Mucosa of rectum (tissue), 2 donors: ENCODE data around the gene ST8SIA2.

ENCODE experiments used
- H3K27ac ChIP-seq, 2 donors: one replicate each; pipeline ENCODE4 v1.7.0; 2013; ENCODE audit warnings: inconsistent platforms in 2 of 2, low read depth in 2 of 2, low read length in 2 of 2
- H3K27me3 ChIP-seq, 2 donors: one replicate each; pipeline ENCODE4 v1.7.0; 2013; ENCODE audit warnings: low read length in 2 of 2; ENCODE audit not compliant: control insufficient read depth in 2 of 2, insufficient read depth in 2 of 2
- H3K36me3 ChIP-seq, 2 donors: one replicate each; pipeline ENCODE4 v1.7.0; 2013; ENCODE audit warnings: low read length in 2 of 2; ENCODE audit not compliant: control insufficient read depth in 2 of 2, insufficient read depth in 2 of 2
- H3K4me1 ChIP-seq, 2 donors: one replicate each; pipeline ENCODE4 v1.7.0; 2013; ENCODE audit warnings: low read length in 2 of 2, mild to moderate bottlenecking in 1 of 2; ENCODE audit not compliant: control insufficient read depth in 2 of 2, insufficient read depth in 2 of 2
- H3K4me3 ChIP-seq, 2 donors: one replicate each; pipeline ENCODE4 v1.7.0; 2013; ENCODE audit warnings: low read length in 2 of 2
- H3K9ac ChIP-seq, 2 donors: one replicate each; pipeline ENCODE4 v1.7.0; 2013; ENCODE audit warnings: low read length in 2 of 2, low read depth in 1 of 2, mild to moderate bottlenecking in 1 of 2
- H3K9me3 ChIP-seq, 2 donors: one replicate each; pipeline ENCODE4 v1.7.0; 2013; ENCODE audit warnings: low read length in 2 of 2; ENCODE audit not compliant: control insufficient read depth in 2 of 2
- donor health status: healthy.
- donor health status: Normal muscosa, but diverticular disease.

The ST8SIA2 gene

GRCh38 chr15:92410537-92410936, 16.9 kb downstream of the ST8SIA2 start:
- H3K9ac ChIP-seq = no peak overlapping the region

GRCh38 chr15:92411256-92411655, 17.6 kb downstream of the ST8SIA2 start:
- Histone ChIP-seq H3K4me1 (no peaks in the 10 kb centered on the region), H3K9me3 (no peaks in the 10 kb centered on the region), H3K4me3 (no peak overlapping the region), H3K27ac (no peak overlapping the region), H3K27me3 (no peaks in the 10 kb centered on the region), H3K9ac (no peak overlapping the region), H3K36me3 (no peaks in the 10 kb centered on the region)

More at GRCh38 chr15:92410537-92410936, 16.9 kb downstream of the ST8SIA2 start:
- Histone ChIP-seq H3K9me3 (no peaks in the 10 kb centered on the region), H3K27ac (no peak overlapping the region), H3K4me3 (no peak overlapping the region), H3K4me1 (no peaks in the 10 kb centered on the region), H3K36me3 (no peaks in the 10 kb centered on the region), H3K27me3 (no peaks in the 10 kb centered on the region)

GRCh38 chr15:92413510-92413909, 19.8 kb downstream of the ST8SIA2 start:
- no peak overlapping the region for H3K27ac ChIP-seq
- no peak overlapping the region for H3K9ac ChIP-seq
- H3K36me3 ChIP-seq = no peaks in the 10 kb centered on the region
- H3K4me1 ChIP-seq = no peaks in the 10 kb centered on the region
- no peak overlapping the region for H3K4me3 ChIP-seq
- H3K9me3 ChIP-seq = no peaks in the 10 kb centered on the region
- no peaks in the 10 kb centered on the region for H3K27me3 ChIP-seq

GRCh38 chr15:92415639-92416297, 22.1 kb downstream of the ST8SIA2 start:
- H3K4me3 ChIP-seq = no peak overlapping the region
- H3K4me1 ChIP-seq = no peaks in the 10 kb centered on the region
- H3K27me3 ChIP-seq = no peaks in the 10 kb centered on the region
- no peaks in the 10 kb centered on the region for H3K9me3 ChIP-seq
- no peak overlapping the region for H3K9ac ChIP-seq
- no peak overlapping the region for H3K27ac ChIP-seq
- no peaks in the 10 kb centered on the region for H3K36me3 ChIP-seq

- no peaks in the 10 kb centered on the region for H3K9me3 ChIP-seq
- H3K9ac ChIP-seq = no peak overlapping the region
- H3K4me3 ChIP-seq = no peak overlapping the region
- no peaks in the 10 kb centered on the region for H3K27me3 ChIP-seq
- H3K27ac ChIP-seq = no peak overlapping the region
- no peaks in the 10 kb centered on the region for H3K4me1 ChIP-seq
- H3K36me3 ChIP-seq = no peaks in the 10 kb centered on the region
Observed at GRCh38 chr15:92416557-92416956, 22.9 kb downstream of the ST8SIA2 start.

- Histone ChIP-seq H3K27ac (no peak overlapping the region), H3K9me3 (no peaks in the 10 kb centered on the region), H3K27me3 (no peaks in the 10 kb centered on the region), H3K4me3 (no peak overlapping the region), H3K4me1 (no peaks in the 10 kb centered on the region), H3K9ac (no peak overlapping the region), H3K36me3 (no peaks in the 10 kb centered on the region)
Observed at GRCh38 chr15:92417716-92418115, 24.0 kb downstream of the ST8SIA2 start.

GRCh38 chr15:92418864-92419263, 25.2 kb downstream of the ST8SIA2 start:
- no peaks in the 10 kb centered on the region for H3K27me3 ChIP-seq
- H3K27ac ChIP-seq = no peak overlapping the region
- no peak overlapping the region for H3K9ac ChIP-seq
- no peaks in the 10 kb centered on the region for H3K36me3 ChIP-seq
- H3K4me3 ChIP-seq = no peak overlapping the region
- no peaks in the 10 kb centered on the region for H3K9me3 ChIP-seq
- H3K4me1 ChIP-seq = no peaks in the 10 kb centered on the region

- Histone ChIP-seq H3K4me1 (no peaks in the 10 kb centered on the region), H3K4me3 (no peak overlapping the region), H3K27me3 (peaks cover 0 to 2% of the 10 kb centered on the region in 2 donors), H3K27ac (no peak overlapping the region), H3K36me3 (no peaks in the 10 kb centered on the region), H3K9ac (no peak overlapping the region), H3K9me3 (no peaks in the 10 kb centered on the region)
Observed at GRCh38 chr15:92421976-92422375, 28.3 kb downstream of the ST8SIA2 start.

GRCh38 chr15:92425578-92426225, 32.0 kb downstream of the ST8SIA2 start:
- no peaks in the 10 kb centered on the region for H3K36me3 ChIP-seq
- H3K27me3 ChIP-seq = peaks cover 0 to 2% of the 10 kb centered on the region in 2 donors
- H3K4me1 ChIP-seq = no peaks in the 10 kb centered on the region
- no peaks in the 10 kb centered on the region for H3K9me3 ChIP-seq
- H3K9ac ChIP-seq = no peak overlapping the region
- H3K27ac ChIP-seq = no peak overlapping the region
- H3K4me3 ChIP-seq = no peak overlapping the region

GRCh38 chr15:92429378-92430068, 35.8 kb downstream of the ST8SIA2 start:
- Histone ChIP-seq H3K4me3 (no peak overlapping the region), H3K36me3 (no peaks in the 10 kb centered on the region), H3K9me3 (no peaks in the 10 kb centered on the region), H3K27me3 (peaks cover 0 to 2% of the 10 kb centered on the region in 2 donors), H3K27ac (no peak overlapping the region), H3K9ac (no peak overlapping the region), H3K4me1 (no peaks in the 10 kb centered on the region)
